ENCODE measurements around the gene RGS6.

Gene RGS6

GRCh38 chr14:72172049-72172448, 239.8 kb downstream of the RGS6 start:
- DNase-seq: no peak

DNA sequence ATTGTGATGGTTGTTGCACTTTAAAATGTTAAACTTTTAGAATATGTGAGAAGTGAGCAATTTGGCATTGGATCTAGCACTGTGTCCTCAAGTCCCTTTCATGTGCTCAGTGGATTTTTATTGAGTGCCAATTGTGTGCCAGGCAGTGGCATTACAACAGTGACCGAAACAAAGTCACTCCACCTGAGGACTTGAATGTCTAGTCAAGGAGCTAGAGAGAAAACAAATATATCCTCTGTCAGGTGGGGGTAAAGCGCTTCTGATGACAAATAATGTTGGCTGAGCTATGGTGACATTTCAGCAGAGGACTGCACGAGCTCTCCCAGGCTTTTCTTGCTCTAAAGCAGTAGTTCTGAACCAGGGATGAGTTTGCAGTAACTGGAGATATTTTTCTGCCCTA, 240.4 kb downstream of the RGS6 start:
- no peak for DNase-seq

DNA sequence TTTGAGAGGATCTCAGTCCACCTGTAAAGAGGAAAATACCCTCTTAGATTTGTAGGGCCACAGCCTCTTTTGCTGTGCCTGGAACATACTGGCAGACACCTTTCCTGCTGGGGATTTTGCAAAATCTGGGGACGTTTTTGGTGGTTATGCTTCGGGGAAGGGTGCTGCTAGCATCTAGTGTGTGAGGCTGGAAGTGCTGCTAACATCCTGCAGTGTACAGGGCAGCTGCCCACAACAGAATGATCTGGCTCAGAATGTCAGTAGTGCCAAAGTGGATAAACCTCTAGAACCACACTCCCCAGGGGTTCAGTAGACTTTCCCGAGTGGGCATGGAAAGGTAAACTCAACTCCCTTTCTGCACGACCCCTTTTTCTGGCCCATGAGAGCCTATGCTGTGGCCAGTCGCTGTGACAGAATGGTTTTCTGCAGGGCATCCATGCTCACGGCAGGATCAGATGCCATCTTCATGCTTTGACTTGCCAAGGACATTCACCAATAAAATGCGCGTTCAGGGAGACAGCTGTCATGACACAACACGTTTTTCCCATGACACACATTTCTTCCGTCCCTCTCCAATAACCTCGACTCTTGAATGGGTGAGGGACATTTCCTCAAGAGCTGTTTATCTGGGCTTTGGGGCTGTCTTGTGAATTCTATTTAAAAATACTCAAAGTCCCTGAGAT, 240.9 kb downstream of the RGS6 start:
- no peak for DNase-seq

DNA sequence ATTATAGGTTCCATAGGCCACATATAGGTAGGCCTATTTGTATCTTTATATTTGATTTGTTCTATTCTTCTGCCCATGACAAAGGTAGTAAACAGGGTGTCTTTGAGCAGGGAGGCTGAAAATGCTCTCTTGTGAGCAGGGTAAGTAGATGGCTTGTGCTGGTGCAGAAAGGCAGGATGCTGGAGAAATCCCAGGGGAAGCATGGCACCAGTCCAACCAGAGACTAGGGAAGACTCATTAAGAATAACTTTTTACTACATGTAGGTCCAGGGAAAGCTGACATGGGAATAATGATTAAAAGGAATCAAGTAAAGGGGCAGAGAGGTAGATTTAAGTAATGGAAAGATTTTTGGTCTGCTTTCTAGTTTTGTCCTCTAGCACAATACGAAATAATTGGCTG, 245.0 kb downstream of the RGS6 start:
- DNase-seq: no peak

- DNase-seq: no peak
Measured at GRCh38 chr14:72178517-72178916, 246.3 kb downstream of the RGS6 start.

- DNase-seq: no peak
Measured at GRCh38 chr14:72182708-72183432, 250.6 kb downstream of the RGS6 start.

GRCh38 chr14:72183631-72184030, 251.4 kb downstream of the RGS6 start:
- DNase-seq: no peak

GRCh38 chr14:72186523-72186922, 254.3 kb downstream of the RGS6 start:
- no peak for DNase-seq

DNA sequence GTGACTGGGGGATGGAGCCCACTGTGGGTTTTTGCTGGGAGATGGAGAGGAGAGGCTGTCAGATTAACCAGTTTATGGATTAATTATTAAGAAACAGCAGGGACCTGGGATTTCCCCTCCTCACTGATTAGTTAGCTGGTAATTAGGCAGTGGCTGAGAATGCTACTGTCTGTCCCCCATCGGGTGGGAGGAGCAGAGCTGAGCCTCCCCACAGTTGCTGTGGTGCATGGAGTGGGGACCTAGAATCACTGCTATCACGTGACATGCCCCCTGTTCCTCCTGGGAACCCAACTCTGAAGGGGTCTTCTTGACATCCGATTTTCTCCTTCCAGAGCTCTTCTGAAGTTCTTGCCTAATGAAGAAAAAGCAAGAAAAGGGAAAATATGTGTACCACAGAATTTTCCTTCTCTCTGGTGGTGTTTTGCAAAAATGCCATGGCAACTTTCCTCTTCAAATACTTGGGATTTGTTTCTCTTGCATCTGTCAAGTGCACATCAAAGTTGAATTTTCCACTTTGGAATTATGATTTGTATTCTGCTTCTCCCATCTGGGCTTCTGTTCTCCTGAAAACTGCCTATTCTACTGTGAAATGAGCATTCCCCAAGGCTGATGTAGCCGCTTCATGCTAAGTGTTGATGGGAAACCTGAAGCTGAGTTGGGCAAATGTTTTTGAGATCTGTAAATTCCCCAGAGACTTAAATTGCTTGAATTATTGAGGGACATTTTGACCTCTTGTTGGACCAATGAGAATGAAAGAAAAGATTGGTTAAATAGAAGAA, 264.2 kb downstream of the RGS6 start:
- DNase-seq: no peak

DNA sequence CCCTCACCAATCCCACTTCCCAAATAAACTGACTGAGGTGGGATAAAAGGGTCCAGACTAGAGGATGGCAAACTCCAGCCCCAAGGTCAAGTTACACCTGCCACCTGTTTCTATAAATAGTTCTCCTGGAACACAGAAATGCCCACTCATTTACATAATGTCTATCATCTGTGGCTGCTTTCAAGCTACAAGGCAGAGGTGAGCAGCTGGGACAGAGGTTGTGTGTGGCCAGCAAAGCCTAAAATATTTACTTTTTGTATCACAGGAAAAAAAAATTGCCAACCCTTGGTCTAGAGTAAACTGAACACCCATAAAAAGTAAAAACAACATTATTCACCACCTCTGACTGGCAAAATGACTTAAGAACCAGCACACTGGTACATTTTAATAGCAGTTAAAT, 269.4 kb downstream of the RGS6 start:
- DNase-seq: no peak

- no peak for DNase-seq
Measured at GRCh38 chr14:72213424-72213823, 281.2 kb downstream of the RGS6 start.

DNA sequence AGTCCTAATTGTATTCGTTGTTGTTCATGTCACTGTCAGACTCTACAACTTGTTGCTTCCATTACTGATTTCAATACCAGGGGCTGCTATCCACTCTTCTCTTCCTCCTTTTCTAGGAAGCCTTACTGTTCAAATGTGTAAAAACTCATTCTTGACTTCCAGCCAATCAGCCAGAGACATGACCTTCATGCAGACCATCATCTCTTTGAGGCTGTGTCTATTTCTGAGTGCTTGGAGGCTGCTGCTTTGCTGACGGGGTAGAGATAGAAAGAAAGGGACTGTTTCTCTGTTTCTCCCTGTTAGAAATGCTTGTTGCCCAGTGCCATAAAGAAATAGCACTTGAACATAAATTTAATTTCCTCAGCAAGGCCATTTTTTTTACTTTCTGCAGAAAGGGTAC, 282.9 kb downstream of the RGS6 start:
- DNase-seq: no peak

DNA sequence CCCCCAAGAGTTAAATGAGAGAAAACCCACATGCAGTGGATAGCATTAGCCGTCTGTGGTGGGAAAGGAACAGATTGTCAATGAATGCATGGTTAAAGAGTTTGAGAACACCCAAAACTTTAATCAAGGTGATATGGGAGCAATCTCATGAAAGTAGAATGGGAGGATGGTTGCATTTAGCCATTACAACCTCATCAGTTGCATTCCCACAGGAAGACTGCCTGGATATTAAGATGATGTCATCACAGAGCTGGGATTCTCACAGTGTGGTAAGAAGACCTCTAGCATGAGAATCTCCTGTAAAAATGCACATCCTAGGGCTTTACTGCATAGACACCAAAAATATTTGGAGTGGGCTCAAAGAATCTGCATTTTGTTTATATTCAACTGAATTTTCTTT, 284.9 kb downstream of the RGS6 start:
- no peak for DNase-seq

GRCh38 chr14:72222046-72222445, 289.8 kb downstream of the RGS6 start:
- DNase-seq: no peak

GRCh38 chr14:72236629-72237028, 304.4 kb downstream of the RGS6 start:
- no peak for DNase-seq

- no peak for DNase-seq
Measured at GRCh38 chr14:72237722-72238666, 305.8 kb downstream of the RGS6 start.

DNA sequence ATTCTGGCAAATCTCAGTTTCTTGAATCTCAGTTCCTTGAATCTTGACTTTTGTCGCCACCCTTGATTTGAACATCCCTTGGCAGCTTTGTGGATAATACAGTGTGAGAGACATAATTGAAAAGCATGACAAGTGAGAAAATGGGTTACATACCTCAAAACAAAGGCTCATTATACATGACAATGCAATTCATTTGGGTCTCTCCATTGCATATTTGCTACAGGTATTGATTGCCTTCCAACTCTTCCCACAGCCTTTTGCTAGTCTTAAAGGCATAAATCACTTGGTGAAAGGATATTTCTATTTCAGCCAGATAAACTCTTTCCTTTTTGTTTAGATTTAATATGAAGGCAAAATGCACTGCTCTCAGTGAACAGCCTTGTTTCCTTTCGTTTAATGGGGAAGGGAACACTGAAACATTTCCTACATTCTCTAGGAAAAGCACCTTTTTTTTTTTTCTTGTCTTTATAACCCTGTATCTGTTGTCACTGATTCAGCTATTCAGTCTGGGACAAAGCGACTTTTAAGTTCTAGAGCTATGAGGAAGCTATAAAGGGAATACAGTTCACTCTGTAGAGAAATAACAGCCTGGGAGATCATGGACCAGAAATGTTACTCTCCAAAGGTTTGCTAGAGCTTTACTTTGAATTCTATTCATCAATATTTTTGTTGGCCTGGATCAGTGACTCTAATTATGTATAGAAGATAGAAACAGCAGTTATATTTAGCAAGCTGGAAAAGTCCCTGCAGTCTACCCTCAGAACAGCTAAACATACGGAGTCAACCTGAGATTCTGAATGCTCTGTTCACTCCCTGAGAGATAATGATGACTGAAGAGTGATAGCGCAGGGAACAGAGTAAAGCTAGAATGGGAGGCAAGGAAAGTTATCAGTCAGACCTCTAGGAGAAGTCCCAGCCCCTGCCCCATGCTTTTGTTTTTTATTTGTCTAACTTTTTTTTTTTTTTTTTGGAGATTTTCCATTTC, 311.4 kb downstream of the RGS6 start:
- no peak for DNase-seq

- no peak for DNase-seq
Measured at GRCh38 chr14:72247896-72248465, 315.8 kb downstream of the RGS6 start.

- no peak for DNase-seq
Measured at GRCh38 chr14:72253503-72253902, 321.3 kb downstream of the RGS6 start.

GRCh38 chr14:72254202-72254936, 322.1 kb downstream of the RGS6 start:
- no peak for DNase-seq

Measured in hematopoietic multipotent progenitor cell treated with erythropoietin and hydrocortisone succinate and interleukin-3 and kit ligand, for 8 days (in vitro differentiated cells).